GM19043 (cell line): ENCODE data around the gene MLXIPL.
"Not testable (repeated sequence)": the region's sequence is repeated elsewhere in the genome, so short reads cannot be mapped to it uniquely, and the experiment has no call there.

Experiments used
- ATAC-seq: cut with Tn5 transposase; IDR thresholded peaks from one replicate; pipeline ENCODE4 v1.9.1; 2021; ENCODE audit warnings: low read depth; ENCODE audit not compliant: unreplicated experiment

The MLXIPL gene

GRCh38 chr7:73646785-73647724 is 22.7 kb upstream of the MLXIPL start:
- ATAC-seq = no peak

- ATAC-seq = no peak
Observed at GRCh38 chr7:73645643-73646174, 21.4 kb upstream of the MLXIPL start.

GRCh38 chr7:73644688-73645286 is 20.5 kb upstream of the MLXIPL start:
- ATAC-seq = no peak

- no peak for ATAC-seq
Observed at GRCh38 chr7:73642834-73643233, 18.5 kb upstream of the MLXIPL start.

- no peak for ATAC-seq
Observed at GRCh38 chr7:73638911-73639310, 14.6 kb upstream of the MLXIPL start.

GRCh38 chr7:73635428-73636200 is 11.3 kb upstream of the MLXIPL start:
- ATAC-seq = no peak

GRCh38 chr7:73633844-73634243 is 9.5 kb upstream of the MLXIPL start:
- no peak for ATAC-seq

GRCh38 chr7:73633323-73633722 is 9.0 kb upstream of the MLXIPL start:
- no peak for ATAC-seq

GRCh38 chr7:73631558-73631957 is 7.2 kb upstream of the MLXIPL start:
- no peak for ATAC-seq

- no peak for ATAC-seq
Observed at GRCh38 chr7:73628504-73628903, 4.2 kb upstream of the MLXIPL start.

GRCh38 chr7:73626814-73627213 is 2.5 kb upstream of the MLXIPL start:
- ATAC-seq = no peak

- no peak for ATAC-seq
Observed at GRCh38 chr7:73625276-73625675, 954 bp upstream of the MLXIPL start.

- ATAC-seq = no peak
Observed at GRCh38 chr7:73624669-73625001, 313 bp upstream of the MLXIPL start.

GRCh38 chr7:73622909-73623797 is 1.2 kb downstream of the MLXIPL start:
- no peak for ATAC-seq

GRCh38 chr7:73622527-73622908 is 1.8 kb downstream of the MLXIPL start:
- no peak for ATAC-seq

GRCh38 chr7:73621168-73622063 is 2.9 kb downstream of the MLXIPL start:
- no peak for ATAC-seq

GRCh38 chr7:73619394-73619793 is 4.9 kb downstream of the MLXIPL start:
- not testable (repeated sequence) for ATAC-seq

- ATAC-seq = no peak
Observed at GRCh38 chr7:73618538-73618937, 5.8 kb downstream of the MLXIPL start.

GRCh38 chr7:73617520-73617919 is 6.8 kb downstream of the MLXIPL start:
- not testable (repeated sequence) for ATAC-seq
